Measurements from ENCODE around the gene SSX4B. TPM values are rescaled to one million over a fixed set of nuclear protein-coding genes. Genes with fewer than 3 reads are reported as not detected.
"Not testable (repeated sequence)": the region's sequence is repeated elsewhere in the genome, so short reads cannot be mapped to it uniquely, and the experiment has no call there.

Gene SSX4B
- total and polyA plus RNA-seq, 2 experiments from 2014 or later, result 0.48 TPM; not detected in 1

DNA sequence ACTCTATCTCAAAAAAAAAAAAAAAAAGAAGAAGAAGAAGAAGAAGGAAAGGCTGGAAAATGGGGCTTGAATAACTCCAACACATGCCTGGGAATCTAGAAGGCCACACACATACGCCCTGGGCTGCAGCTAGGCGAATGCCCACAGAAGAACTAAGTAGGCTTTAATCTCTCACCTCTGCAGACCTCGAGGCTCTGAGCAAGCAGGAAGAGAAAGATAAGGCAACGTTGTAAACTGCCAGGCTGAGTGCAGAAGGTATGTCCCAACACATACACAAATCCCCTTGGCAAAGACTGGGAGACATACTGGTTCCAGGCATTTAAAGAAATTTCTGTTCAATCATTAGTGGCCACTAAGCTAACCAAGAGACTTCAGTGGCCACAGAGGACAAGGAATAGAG is 39.9 kb upstream of the SSX4B start:
- no peaks in the 10 kb centered on the region for H3K36me3 Mint-ChIP-seq (ENCODE audit: low read depth)
- Histone ChIP-seq H3K36me3 (ENCODE audit: insufficient read depth) (no peaks in the 10 kb centered on the region), H3F3A (replicated peaks; ENCODE audit: low read depth) (no peaks in the 10 kb centered on the region), H3K27ac (ENCODE audit: low read depth) (no peak overlapping the region), H4K20me1 (replicated peaks; ENCODE audit: insufficient read depth) (no peaks in the 10 kb centered on the region), H2AFZ (no peak overlapping the region), H3K79me2 (replicated peaks; ENCODE audit: insufficient read depth) (no peaks in the 10 kb centered on the region), H3K4me1 (ENCODE audit: insufficient read depth) (no peaks in the 10 kb centered on the region), H3K9me2 (ENCODE audit: insufficient read depth) (no peaks in the 10 kb centered on the region), H3K27me3 (ENCODE audit: insufficient read depth) (no peaks in the 10 kb centered on the region), H3K4me3 (no peak overlapping the region), H3K4me2 (no peak overlapping the region)
- no peaks in the 10 kb centered on the region for H3K4me1 Mint-ChIP-seq
- H3K27ac Mint-ChIP-seq, result no peak overlapping the region
- TF ChIP-seq JUNB (IDR thresholded peaks at IDR 0.05; ENCODE audit: unreplicated experiment), result no peak
- TF ChIP-seq, protein P1, sequence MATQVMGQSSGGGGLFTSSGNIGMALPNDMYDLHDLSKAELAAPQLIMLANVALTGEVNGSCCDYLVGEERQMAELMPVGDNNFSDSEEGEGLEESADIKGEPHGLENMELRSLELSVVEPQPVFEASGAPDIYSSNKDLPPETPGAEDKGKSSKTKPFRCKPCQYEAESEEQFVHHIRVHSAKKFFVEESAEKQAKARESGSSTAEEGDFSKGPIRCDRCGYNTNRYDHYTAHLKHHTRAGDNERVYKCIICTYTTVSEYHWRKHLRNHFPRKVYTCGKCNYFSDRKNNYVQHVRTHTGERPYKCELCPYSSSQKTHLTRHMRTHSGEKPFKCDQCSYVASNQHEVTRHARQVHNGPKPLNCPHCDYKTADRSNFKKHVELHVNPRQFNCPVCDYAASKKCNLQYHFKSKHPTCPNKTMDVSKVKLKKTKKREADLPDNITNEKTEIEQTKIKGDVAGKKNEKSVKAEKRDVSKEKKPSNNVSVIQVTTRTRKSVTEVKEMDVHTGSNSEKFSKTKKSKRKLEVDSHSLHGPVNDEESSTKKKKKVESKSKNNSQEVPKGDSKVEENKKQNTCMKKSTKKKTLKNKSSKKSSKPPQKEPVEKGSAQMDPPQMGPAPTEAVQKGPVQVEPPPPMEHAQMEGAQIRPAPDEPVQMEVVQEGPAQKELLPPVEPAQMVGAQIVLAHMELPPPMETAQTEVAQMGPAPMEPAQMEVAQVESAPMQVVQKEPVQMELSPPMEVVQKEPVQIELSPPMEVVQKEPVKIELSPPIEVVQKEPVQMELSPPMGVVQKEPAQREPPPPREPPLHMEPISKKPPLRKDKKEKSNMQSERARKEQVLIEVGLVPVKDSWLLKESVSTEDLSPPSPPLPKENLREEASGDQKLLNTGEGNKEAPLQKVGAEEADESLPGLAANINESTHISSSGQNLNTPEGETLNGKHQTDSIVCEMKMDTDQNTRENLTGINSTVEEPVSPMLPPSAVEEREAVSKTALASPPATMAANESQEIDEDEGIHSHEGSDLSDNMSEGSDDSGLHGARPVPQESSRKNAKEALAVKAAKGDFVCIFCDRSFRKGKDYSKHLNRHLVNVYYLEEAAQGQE (IDR thresholded peaks at IDR 0.05; ENCODE audit: unreplicated experiment), result no peak
- H3K27me3 Mint-ChIP-seq (ENCODE audit: insufficient read depth, low read depth, poor library complexity), result no peaks in the 10 kb centered on the region
- no peaks in the 10 kb centered on the region for H3K9me3 Mint-ChIP-seq
- ATAC-seq (no peak), DNase-seq (ENCODE audit: low spot score) (no peak)
- H3K4me3 Mint-ChIP-seq, result no peak overlapping the region

DNA sequence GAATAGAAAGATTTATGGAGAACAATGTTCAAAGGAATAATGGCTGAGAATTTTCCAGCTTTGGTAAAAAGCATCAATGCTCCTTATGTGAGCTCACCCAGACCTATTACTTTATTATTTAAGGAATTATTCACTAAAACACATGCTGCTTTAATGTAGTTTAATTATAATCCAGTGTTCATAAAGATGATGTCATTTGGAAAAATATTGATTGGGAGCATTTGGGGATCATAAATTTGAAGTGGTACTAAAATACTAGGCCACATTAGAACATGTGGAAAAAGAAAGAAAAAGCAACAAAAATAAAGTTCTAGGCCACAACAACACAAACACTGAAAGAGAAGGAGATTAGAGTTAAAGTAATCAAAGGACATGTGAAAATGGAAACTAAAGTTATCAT is 38.3 kb upstream of the SSX4B start:
- no peaks in the 10 kb centered on the region for H3K9me3 Mint-ChIP-seq
- Histone ChIP-seq H3K79me2 (replicated peaks; ENCODE audit: insufficient read depth) (no peaks in the 10 kb centered on the region), H3K4me1 (ENCODE audit: insufficient read depth) (no peaks in the 10 kb centered on the region), H4K20me1 (replicated peaks; ENCODE audit: insufficient read depth) (no peaks in the 10 kb centered on the region), H3K27me3 (ENCODE audit: insufficient read depth) (no peaks in the 10 kb centered on the region), H3K9me2 (ENCODE audit: insufficient read depth) (no peaks in the 10 kb centered on the region), H3K36me3 (ENCODE audit: insufficient read depth) (no peaks in the 10 kb centered on the region), H3K27ac (ENCODE audit: low read depth) (no peak overlapping the region), H2AFZ (no peak overlapping the region), H3K4me3 (no peak overlapping the region), H3K4me2 (no peak overlapping the region), H3F3A (replicated peaks; ENCODE audit: low read depth) (no peaks in the 10 kb centered on the region)
- no peaks in the 10 kb centered on the region for H3K4me1 Mint-ChIP-seq
- no peak overlapping the region for H3K27ac Mint-ChIP-seq
- ATAC-seq, result no peak
- no peaks in the 10 kb centered on the region for H3K27me3 Mint-ChIP-seq (ENCODE audit: insufficient read depth, low read depth, poor library complexity)
- no peak overlapping the region for H3K4me3 Mint-ChIP-seq
- DNase-seq (ENCODE audit: low spot score), result no peak
- no peaks in the 10 kb centered on the region for H3K36me3 Mint-ChIP-seq (ENCODE audit: low read depth)
- TF ChIP-seq NANOG (IDR thresholded peaks at IDR 0.05; ENCODE audit: borderline replicate concordance) (no peak), ZNF331 (CRISPR knock-in tag; IDR thresholded peaks at IDR 0.05; ENCODE audit: low read depth) (no peak), EZH2phosphoT487 (IDR thresholded peaks at IDR 0.05; ENCODE audit: unreplicated experiment) (no peak), STAT1 (IDR thresholded peaks at IDR 0.05; ENCODE audit: unreplicated experiment) (no peak)
- TF ChIP-seq, protein P2, sequence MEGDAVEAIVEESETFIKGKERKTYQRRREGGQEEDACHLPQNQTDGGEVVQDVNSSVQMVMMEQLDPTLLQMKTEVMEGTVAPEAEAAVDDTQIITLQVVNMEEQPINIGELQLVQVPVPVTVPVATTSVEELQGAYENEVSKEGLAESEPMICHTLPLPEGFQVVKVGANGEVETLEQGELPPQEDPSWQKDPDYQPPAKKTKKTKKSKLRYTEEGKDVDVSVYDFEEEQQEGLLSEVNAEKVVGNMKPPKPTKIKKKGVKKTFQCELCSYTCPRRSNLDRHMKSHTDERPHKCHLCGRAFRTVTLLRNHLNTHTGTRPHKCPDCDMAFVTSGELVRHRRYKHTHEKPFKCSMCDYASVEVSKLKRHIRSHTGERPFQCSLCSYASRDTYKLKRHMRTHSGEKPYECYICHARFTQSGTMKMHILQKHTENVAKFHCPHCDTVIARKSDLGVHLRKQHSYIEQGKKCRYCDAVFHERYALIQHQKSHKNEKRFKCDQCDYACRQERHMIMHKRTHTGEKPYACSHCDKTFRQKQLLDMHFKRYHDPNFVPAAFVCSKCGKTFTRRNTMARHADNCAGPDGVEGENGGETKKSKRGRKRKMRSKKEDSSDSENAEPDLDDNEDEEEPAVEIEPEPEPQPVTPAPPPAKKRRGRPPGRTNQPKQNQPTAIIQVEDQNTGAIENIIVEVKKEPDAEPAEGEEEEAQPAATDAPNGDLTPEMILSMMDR (conservative IDR thresholded peaks at IDR 0.05; ENCODE audit: low read depth in 2 of 2), result no peak

- H3F3A ChIP-seq (replicated peaks; ENCODE audit: low read depth); H3K36me3 Mint-ChIP-seq (ENCODE audit: low read depth); H3K4me3 Mint-ChIP-seq; H3K27me3 Mint-ChIP-seq (ENCODE audit: insufficient read depth, low read depth, poor library complexity); H3K4me1 ChIP-seq (ENCODE audit: insufficient read depth); H3K4me3 ChIP-seq; H3K27ac ChIP-seq (ENCODE audit: low read depth); DNase-seq (ENCODE audit: low spot score); H3K4me2 ChIP-seq; H3K27me3 ChIP-seq (ENCODE audit: insufficient read depth); ATAC-seq; H4K20me1 ChIP-seq (replicated peaks; ENCODE audit: insufficient read depth); H2AFZ ChIP-seq; H3K9me3 Mint-ChIP-seq; H3K9me2 ChIP-seq (ENCODE audit: insufficient read depth); H3K36me3 ChIP-seq (ENCODE audit: insufficient read depth); H3K79me2 ChIP-seq (replicated peaks; ENCODE audit: insufficient read depth); H3K4me1 Mint-ChIP-seq; H3K27ac Mint-ChIP-seq: not testable (repeated sequence)
These were observed 35.4 kb upstream of the SSX4B start for GRCh38 chrX:48447201-48447600.

DNA sequence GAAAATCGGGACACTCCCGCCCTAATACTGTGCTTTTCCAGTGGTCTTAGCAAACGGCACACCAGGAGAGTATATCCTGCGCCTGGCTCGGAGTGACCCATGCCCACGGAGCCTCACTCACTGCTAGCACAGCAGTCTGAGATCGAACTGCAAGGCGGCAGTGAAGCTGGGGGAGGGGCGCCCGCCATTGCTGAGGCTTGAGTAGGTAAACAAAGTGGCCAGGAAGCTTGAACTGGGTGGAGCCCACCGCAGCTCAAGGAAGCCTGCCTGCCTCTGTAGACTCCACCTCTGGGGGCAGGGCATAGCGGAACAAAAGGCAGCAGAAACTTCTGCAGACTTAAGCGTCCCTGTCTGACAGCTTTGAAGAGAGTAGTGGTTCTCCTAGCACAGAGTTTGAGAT is 22.0 kb upstream of the SSX4B start:
- not testable (repeated sequence) for H3F3A ChIP-seq (replicated peaks; ENCODE audit: low read depth); ATAC-seq; H2AFZ ChIP-seq; H3K36me3 ChIP-seq (ENCODE audit: insufficient read depth); H3K79me2 ChIP-seq (replicated peaks; ENCODE audit: insufficient read depth); H3K4me2 ChIP-seq; H4K20me1 ChIP-seq (replicated peaks; ENCODE audit: insufficient read depth); H3K4me3 ChIP-seq; H3K27ac Mint-ChIP-seq; H3K27ac ChIP-seq (ENCODE audit: low read depth); H3K27me3 ChIP-seq (ENCODE audit: insufficient read depth); H3K4me1 ChIP-seq (ENCODE audit: insufficient read depth); H3K9me2 ChIP-seq (ENCODE audit: insufficient read depth); H3K4me1 Mint-ChIP-seq; DNase-seq (ENCODE audit: low spot score); H3K4me3 Mint-ChIP-seq; H3K27me3 Mint-ChIP-seq (ENCODE audit: insufficient read depth, low read depth, poor library complexity); H3K36me3 Mint-ChIP-seq (ENCODE audit: low read depth)
- H3K9me3 Mint-ChIP-seq, result peaks cover 20% of the 10 kb centered on the region
